ENCODE measurements around the gene RFT1. TPM values are rescaled to one million over a fixed set of nuclear protein-coding genes. Genes with fewer than 3 reads are reported as not detected.
A peak's percentile ranks its signal among the peaks of the same experiment; 100 is the strongest.

The RFT1 gene
- total RNA-seq, 1 donor from 2014 or later, result 19.2 TPM

DNA sequence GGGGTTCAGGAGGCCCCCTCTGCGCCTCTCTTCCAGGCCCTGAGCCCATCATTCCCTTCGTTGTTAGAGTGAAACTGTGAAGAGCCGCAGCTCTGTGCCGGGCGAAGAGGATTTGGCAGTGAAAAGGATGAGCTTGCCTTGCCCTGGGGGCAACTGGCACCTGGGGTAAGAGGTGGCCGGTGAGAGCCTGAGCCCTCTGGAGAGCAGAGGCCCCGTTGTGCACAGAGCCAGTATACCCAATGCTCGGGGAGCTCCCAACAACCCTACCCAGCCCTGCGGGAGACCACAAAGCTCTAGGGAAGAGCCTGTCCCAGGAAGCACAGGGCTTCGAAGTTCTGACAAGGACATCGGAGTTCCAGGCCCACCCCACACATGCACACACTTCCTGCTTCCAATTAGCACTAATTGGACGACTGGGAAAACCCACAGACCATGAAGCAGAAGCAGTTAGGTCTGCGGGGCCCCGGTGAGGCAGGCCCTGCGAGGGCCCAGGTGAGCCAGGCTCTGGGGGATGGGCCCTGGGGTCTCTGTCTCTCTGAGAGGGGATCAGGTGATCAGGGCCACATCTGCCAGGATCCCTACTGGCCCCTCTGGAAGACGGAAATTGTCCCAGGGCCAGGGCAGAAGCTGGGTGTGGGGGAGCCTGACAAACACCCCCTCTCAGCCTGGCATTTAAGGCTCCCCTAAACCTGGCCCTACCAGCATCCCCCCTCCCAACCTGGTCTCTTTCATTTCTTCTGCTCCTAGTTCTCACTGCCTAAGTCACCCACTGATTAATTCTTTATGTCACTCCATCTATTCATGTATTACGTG, 56.5 kb downstream of the RFT1 start:
- H3K4me3 Mint-ChIP-seq (ENCODE audit: unreplicated experiment), result no peak overlapping the region
- peaks cover 42% of the 10 kb centered on the region for H3K27me3 Mint-ChIP-seq (ENCODE audit: low read depth, unreplicated experiment)
- no peak for TF ChIP-seq EZH2 (IDR thresholded peaks at IDR 0.05; ENCODE audit: insufficient read depth, low read length)
- no peak for TF ChIP-seq CTCF (IDR thresholded peaks at IDR 0.05; ENCODE audit: insufficient read depth, low read depth, low read length)
- no peaks in the 10 kb centered on the region for H3K9me3 Mint-ChIP-seq (ENCODE audit: unreplicated experiment)
- Histone ChIP-seq H3K4me2 (ENCODE audit: low read length) (peak overlapping the region; percentile 86), H3K4me1 (ENCODE audit: insufficient read depth, low read length) (peaks cover 9% of the 10 kb centered on the region), H3K27me3 (ENCODE audit: insufficient read depth, low read length) (no peaks in the 10 kb centered on the region), H3K4me3 (ENCODE audit: insufficient read depth, low read depth, low read length) (no peak overlapping the region), H3K27ac (ENCODE audit: low read depth, low read length) (no peak overlapping the region), H4K20me1 (ENCODE audit: insufficient read depth, low read length) (no peaks in the 10 kb centered on the region), H3K9me3 (ENCODE audit: insufficient read depth, low read depth, low read length) (no peaks in the 10 kb centered on the region), H3K79me2 (ENCODE audit: insufficient read depth, low read length) (no peaks in the 10 kb centered on the region), H3K9ac (ENCODE audit: low read length) (no peak overlapping the region), H3K36me3 (ENCODE audit: insufficient read depth, low read length) (no peaks in the 10 kb centered on the region), H2AFZ (ENCODE audit: low read depth, low read length) (peak overlapping the region; percentile 75)
- no peak overlapping the region for H3K27ac Mint-ChIP-seq (ENCODE audit: unreplicated experiment)
- H3K4me1 Mint-ChIP-seq (ENCODE audit: low read depth, unreplicated experiment), result peaks cover 4% of the 10 kb centered on the region
- H3K36me3 Mint-ChIP-seq (ENCODE audit: low read depth, unreplicated experiment), result no peaks in the 10 kb centered on the region
- DNase-seq (ENCODE audit: low read depth) (no peak), FAIRE-seq (no peak)

- Histone ChIP-seq H3K4me3 (ENCODE audit: insufficient read depth, low read depth, low read length) (peak overlapping the region; percentile 43), H3K36me3 (ENCODE audit: insufficient read depth, low read length) (no peaks in the 10 kb centered on the region), H3K4me2 (ENCODE audit: low read length) (peak overlapping the region; percentile 86), H2AFZ (ENCODE audit: low read depth, low read length) (peak overlapping the region; percentile 75), H3K27ac (ENCODE audit: low read depth, low read length) (no peak overlapping the region), H4K20me1 (ENCODE audit: insufficient read depth, low read length) (no peaks in the 10 kb centered on the region), H3K79me2 (ENCODE audit: insufficient read depth, low read length) (no peaks in the 10 kb centered on the region), H3K9me3 (ENCODE audit: insufficient read depth, low read depth, low read length) (no peaks in the 10 kb centered on the region), H3K27me3 (ENCODE audit: insufficient read depth, low read length) (no peaks in the 10 kb centered on the region), H3K4me1 (ENCODE audit: insufficient read depth, low read length) (peaks cover 9% of the 10 kb centered on the region), H3K9ac (ENCODE audit: low read length) (peak overlapping the region; percentile 65)
- peaks cover 40% of the 10 kb centered on the region for H3K27me3 Mint-ChIP-seq (ENCODE audit: low read depth, unreplicated experiment)
- DNase-seq (ENCODE audit: low read depth) (peak; percentile 35), FAIRE-seq (no peak)
- peak overlapping the region; percentile 26 for H3K27ac Mint-ChIP-seq (ENCODE audit: unreplicated experiment)
- H3K9me3 Mint-ChIP-seq (ENCODE audit: unreplicated experiment), result no peaks in the 10 kb centered on the region
- H3K36me3 Mint-ChIP-seq (ENCODE audit: low read depth, unreplicated experiment), result no peaks in the 10 kb centered on the region
- peaks cover 4% of the 10 kb centered on the region for H3K4me1 Mint-ChIP-seq (ENCODE audit: low read depth, unreplicated experiment)
- no peak for TF ChIP-seq EZH2 (IDR thresholded peaks at IDR 0.05; ENCODE audit: insufficient read depth, low read length)
- TF ChIP-seq CTCF (IDR thresholded peaks at IDR 0.05; ENCODE audit: insufficient read depth, low read depth, low read length), result peak; percentile 80
- H3K4me3 Mint-ChIP-seq (ENCODE audit: unreplicated experiment), result peak overlapping the region; percentile 45
Measured at GRCh38 chr3:53072653-53073552, 57.3 kb downstream of the RFT1 start.
